ENCODE data around the gene ANKRD9. TPM values are rescaled to one million over a fixed set of nuclear protein-coding genes. Genes with fewer than 3 reads are reported as not detected.

ANKRD9 gene
- total and polyA plus RNA-seq, 8 donors = 5.3 to 357 (median 27.0) TPM

DNA sequence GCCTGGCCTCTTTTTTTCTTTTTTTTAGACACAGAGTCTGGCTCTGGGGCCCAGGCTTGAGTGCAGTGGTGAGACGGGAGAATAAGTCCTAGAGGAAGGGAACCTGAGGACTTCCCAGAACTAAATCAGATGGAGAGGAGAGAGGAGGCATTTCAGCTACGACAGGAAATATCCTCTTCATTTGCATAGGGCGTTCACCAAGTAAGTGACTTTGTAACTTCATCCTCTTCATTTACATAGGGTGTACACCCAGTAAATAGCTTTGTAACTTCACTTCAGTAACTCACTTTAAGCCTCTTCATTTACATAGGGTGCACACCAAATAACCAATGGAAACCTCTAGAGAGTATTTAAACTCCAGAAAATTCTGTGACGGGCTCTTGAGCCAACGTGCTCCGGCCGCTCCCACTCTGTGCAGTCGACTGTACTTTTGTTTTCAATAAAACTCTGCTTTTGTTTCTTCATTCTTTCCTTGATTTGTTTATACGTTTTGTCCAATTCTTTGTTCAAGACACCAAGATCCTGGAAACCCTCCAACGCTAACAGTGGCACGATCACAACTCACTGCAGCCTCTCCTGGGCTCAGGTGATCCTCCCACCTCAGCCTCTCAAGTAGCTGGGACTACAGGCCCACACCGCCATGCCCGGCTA is 21.4 kb upstream of the ANKRD9 start:
- H3K4me1 ChIP-seq = peaks cover 0 to 21% (median under 1%) of the 10 kb centered on the region in 4 donors
- intact Hi-C loops (cut with DNase I; ENCODE audit: low total_unique reads) = no loop called here
- DNase-seq = peak in 1 of 2 donors; percentile 51
- no peaks in the 10 kb centered on the region for H3K27me3 ChIP-seq
- H3K4me3 ChIP-seq = no peak overlapping the region
- H3K27ac ChIP-seq = peak overlapping the region; percentile 37 to 80 (median 75)
- H3K9me3 ChIP-seq = no peaks in the 10 kb centered on the region
- TF ChIP-seq, protein P1, sequence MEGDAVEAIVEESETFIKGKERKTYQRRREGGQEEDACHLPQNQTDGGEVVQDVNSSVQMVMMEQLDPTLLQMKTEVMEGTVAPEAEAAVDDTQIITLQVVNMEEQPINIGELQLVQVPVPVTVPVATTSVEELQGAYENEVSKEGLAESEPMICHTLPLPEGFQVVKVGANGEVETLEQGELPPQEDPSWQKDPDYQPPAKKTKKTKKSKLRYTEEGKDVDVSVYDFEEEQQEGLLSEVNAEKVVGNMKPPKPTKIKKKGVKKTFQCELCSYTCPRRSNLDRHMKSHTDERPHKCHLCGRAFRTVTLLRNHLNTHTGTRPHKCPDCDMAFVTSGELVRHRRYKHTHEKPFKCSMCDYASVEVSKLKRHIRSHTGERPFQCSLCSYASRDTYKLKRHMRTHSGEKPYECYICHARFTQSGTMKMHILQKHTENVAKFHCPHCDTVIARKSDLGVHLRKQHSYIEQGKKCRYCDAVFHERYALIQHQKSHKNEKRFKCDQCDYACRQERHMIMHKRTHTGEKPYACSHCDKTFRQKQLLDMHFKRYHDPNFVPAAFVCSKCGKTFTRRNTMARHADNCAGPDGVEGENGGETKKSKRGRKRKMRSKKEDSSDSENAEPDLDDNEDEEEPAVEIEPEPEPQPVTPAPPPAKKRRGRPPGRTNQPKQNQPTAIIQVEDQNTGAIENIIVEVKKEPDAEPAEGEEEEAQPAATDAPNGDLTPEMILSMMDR (IDR thresholded peaks at IDR 0.05) = no peak
- TF ChIP-seq POLR2AphosphoS5 (IDR thresholded peaks at IDR 0.05) (peak in 1 of 3 donors; percentile 4), EP300 (IDR thresholded peaks at IDR 0.05) (no peak), POLR2A (IDR thresholded peaks at IDR 0.05) (no peak)
- H3K36me3 ChIP-seq = no peaks in the 10 kb centered on the region
- WGBS, 5 donors = 34 to 46% (median 40%) methylated on average over 13 of the region's 13 CpGs

DNA sequence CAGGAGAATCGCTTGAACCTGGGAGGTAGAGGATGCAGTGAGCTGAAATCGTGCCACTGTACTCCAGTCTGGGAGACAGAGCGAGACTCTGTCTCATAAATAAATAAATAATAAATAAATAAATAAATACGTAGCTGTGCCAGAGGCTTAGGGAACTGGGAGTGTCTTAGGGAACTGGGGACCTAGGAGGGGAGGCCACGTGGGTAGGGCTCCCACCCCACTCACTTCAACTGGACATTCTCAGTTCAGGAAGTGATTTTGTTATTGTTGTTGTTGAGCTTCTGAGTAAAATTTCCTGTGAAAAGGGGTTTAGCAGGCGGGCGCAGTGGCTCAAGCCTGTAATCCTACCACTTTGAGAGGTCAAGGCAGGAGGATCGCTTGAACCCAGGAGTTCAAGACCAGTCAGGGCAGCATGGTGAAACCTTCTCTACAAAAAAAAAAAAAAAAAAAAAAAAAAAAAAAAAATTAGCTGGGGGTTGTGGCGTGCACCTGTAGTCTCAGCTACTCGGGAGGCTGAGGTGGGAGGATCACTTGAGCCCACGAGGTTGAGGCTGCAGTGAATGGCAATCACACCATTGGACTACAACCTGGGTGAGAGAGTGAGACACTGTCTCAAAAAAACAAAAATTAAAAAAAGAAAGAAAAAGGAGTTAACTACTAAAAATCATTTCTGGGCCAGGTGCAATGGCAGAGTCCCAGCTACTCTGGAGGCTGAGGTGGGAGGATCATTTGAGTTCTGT is 19.0 kb upstream of the ANKRD9 start:
- no peaks in the 10 kb centered on the region for H3K9me3 ChIP-seq
- no peak overlapping the region for H3K4me3 ChIP-seq
- no peaks in the 10 kb centered on the region for H3K36me3 ChIP-seq
- WGBS, 5 donors = 80 to 86% (median 81%) methylated on average over 11 of the region's 11 CpGs
- H3K27me3 ChIP-seq = no peaks in the 10 kb centered on the region
- peak overlapping the region in 2 of 5 donors; percentile 39 to 55 for H3K27ac ChIP-seq
- intact Hi-C loops (cut with DNase I; ENCODE audit: low total_unique reads) = no loop called here
- TF ChIP-seq, protein P1 (IDR thresholded peaks at IDR 0.05) = no peak
- TF ChIP-seq EP300 (IDR thresholded peaks at IDR 0.05) = no peak
- TF ChIP-seq POLR2A (IDR thresholded peaks at IDR 0.05) = no peak
- TF ChIP-seq POLR2AphosphoS5 (IDR thresholded peaks at IDR 0.05) = no peak
- H3K4me1 ChIP-seq = peaks cover 8 to 43% (median 17%) of the 10 kb centered on the region in 4 donors
- peak in 1 of 2 donors; percentile 26 for DNase-seq

DNA sequence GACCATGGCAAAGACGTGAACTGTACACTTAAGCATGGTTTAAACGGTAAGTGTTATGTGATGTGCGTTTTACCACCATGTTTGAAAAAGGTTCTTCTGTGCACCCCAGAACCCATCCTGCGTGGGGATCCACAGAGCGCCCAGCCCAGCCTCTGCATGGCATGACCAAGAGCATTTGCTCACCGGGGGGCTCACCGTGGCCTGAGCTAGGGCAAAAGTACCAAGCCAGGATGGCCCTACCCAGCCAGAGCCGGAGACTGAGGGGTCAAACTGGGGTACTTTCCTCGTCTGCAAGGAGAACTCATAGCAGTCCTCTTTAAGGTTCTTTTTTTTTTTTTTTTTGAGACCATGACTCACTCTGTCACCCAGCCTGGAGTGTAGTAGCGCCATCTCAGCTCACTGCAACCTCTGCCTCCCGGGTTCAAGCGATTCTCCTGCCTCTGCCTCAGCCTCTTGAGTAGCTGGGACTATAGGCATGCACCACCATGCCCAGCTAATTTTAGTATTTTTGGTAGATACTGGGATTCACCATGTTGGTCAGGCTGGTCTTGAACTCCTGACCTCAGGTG is 16.4 kb upstream of the ANKRD9 start:
- H3K9me3 ChIP-seq = no peaks in the 10 kb centered on the region
- peak overlapping the region; percentile 34 to 94 (median 91) for H3K27ac ChIP-seq
- TF ChIP-seq POLR2AphosphoS5 (IDR thresholded peaks at IDR 0.05) = no peak
- no peak for TF ChIP-seq EP300 (IDR thresholded peaks at IDR 0.05)
- TF ChIP-seq POLR2A (IDR thresholded peaks at IDR 0.05) = no peak
- TF ChIP-seq, protein P1 (IDR thresholded peaks at IDR 0.05) = no peak
- DNase-seq = peak in 1 of 2 donors; percentile 21
- WGBS, 5 donors = 75 to 85% (median 84%) methylated on average over 12 of the region's 12 CpGs
- H3K4me1 ChIP-seq = peaks cover 10 to 44% (median 20%) of the 10 kb centered on the region in 4 donors
- H3K27me3 ChIP-seq = no peaks in the 10 kb centered on the region
- H3K4me3 ChIP-seq = peak overlapping the region in 1 of 4 donors; percentile 64
- intact Hi-C loops (cut with DNase I; ENCODE audit: low total_unique reads) = no loop called here
- H3K36me3 ChIP-seq = no peaks in the 10 kb centered on the region

DNA sequence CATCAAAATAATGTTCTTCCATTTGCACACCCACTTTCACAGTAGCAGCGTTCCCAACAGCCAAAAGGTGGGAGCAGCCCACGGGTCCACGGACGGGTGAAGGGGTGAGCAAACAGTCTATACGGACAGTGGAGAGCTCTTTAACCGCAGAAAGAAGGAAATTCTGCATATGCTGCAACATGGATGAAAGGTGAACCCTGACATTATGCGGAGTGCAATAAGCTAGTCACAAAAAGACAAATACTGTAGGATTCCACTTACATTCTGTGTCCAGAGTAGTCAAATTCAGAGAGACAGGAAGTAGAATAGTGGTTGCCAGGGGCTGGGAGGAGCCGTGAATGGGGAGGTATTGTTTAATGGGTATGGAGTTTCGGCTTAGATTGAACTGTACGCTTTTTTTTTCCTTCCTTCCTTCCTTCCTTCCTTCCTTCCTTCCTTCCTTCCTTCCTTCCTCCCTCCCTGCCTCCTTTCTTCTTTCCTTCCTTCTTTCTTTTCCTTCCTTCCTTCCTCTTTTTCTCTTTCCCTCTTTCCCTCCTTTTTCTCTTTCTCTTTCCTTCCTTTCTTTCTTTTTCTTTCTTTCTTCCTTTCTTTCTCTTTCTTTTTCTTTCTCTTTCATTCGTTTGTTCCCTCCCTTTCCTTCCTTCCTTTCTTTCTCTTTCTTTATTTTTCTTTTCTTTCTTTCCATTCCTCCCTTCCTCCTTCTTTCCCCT is 15.8 kb upstream of the ANKRD9 start:
- intact Hi-C loops (cut with DNase I; ENCODE audit: low total_unique reads) = no loop called here
- DNase-seq = peak in 1 of 2 donors; percentile 85

More for the DNA sequence above, 15.8 kb upstream of the ANKRD9 start:
- H3K27ac ChIP-seq = peak overlapping the region; percentile 82 to 95 (median 93)
- peak overlapping the region; percentile 60 to 67 (median 62) for H3K4me3 ChIP-seq
- TF ChIP-seq POLR2A (IDR thresholded peaks at IDR 0.05) = no peak
- TF ChIP-seq, protein P1 (IDR thresholded peaks at IDR 0.05) = no peak
- TF ChIP-seq POLR2AphosphoS5 (IDR thresholded peaks at IDR 0.05) = no peak
- TF ChIP-seq EP300 (IDR thresholded peaks at IDR 0.05) = no peak
- peaks cover 10 to 37% (median 20%) of the 10 kb centered on the region in 4 donors for H3K4me1 ChIP-seq
- H3K27me3 ChIP-seq = no peaks in the 10 kb centered on the region
- H3K36me3 ChIP-seq = no peaks in the 10 kb centered on the region
- H3K9me3 ChIP-seq = no peaks in the 10 kb centered on the region
- 2 to 6% (median 3%) methylated on average over 11 of the region's 11 CpGs for WGBS, 5 donors

All from stomach (tissue), 9 donors.